GM23338 (cell line): ENCODE results near the gene LDB1. TPM values are rescaled to one million over a fixed set of nuclear protein-coding genes. Genes with fewer than 3 reads are reported as not detected.

Experiments
- ATAC-seq: fragments of 200-7000 bp; cut with Tn5 transposase; 3 replicates; pipeline ENCODE4 v1.9.1; 2020
- DNase-seq: peaks from one replicate; pipeline ENCODE4 v3.0.0-alpha.2; 2015; ENCODE audit warnings: low spot score
- H2AFZ ChIP-seq: fragments of 200-600 bp; sonication (generic); 2 replicates; pipeline ENCODE4 v1.8.0; 2016; ENCODE audit warnings: antibody characterized with exemption, mild to moderate bottlenecking, moderate library complexity
- H3F3A ChIP-seq: fragments of 200-600 bp; sonication (generic); replicated peaks from 2 replicates; pipeline ENCODE4 v1.8.0; 2017; ENCODE audit warnings: antibody characterized with exemption, mixed run types, low read depth
- H3K27ac ChIP-seq: fragments of 200-600 bp; sonication (generic); 2 replicates; pipeline ENCODE4 v1.6.1; 2016; ENCODE audit warnings: low read depth
- H3K27me3 ChIP-seq: fragments of 200-600 bp; sonication (generic); 2 replicates; pipeline ENCODE4 v1.8.0; 2016; ENCODE audit warnings: mild to moderate bottlenecking, mixed run types, moderate library complexity; ENCODE audit not compliant: insufficient read depth
- H3K36me3 ChIP-seq: fragments of 200-600 bp; sonication (generic); 2 replicates; pipeline ENCODE4 v1.8.0; 2016; ENCODE audit warnings: mild to moderate bottlenecking; ENCODE audit not compliant: insufficient read depth
- H3K4me1 ChIP-seq: fragments of 200-600 bp; sonication (generic); 2 replicates; pipeline ENCODE4 v1.8.0; 2016; ENCODE audit warnings: mild to moderate bottlenecking, moderate library complexity; ENCODE audit not compliant: insufficient read depth
- H3K4me2 ChIP-seq: fragments of 200-600 bp; sonication (generic); 2 replicates; pipeline ENCODE4 v1.7.1; 2017; ENCODE audit warnings: mixed run types
- H3K4me3 ChIP-seq: fragments of 200-600 bp; sonication (generic); 2 replicates; pipeline ENCODE4 v1.6.1; 2016; ENCODE audit warnings: mixed run types
- H3K79me2 ChIP-seq: fragments of 200-600 bp; sonication (generic); replicated peaks from 2 replicates; pipeline ENCODE4 v1.8.0; 2017; ENCODE audit warnings: mild to moderate bottlenecking; ENCODE audit not compliant: insufficient read depth
- H3K9me2 ChIP-seq: fragments of 200-600 bp; sonication (generic); 2 replicates; pipeline ENCODE4 v1.8.0; 2017; ENCODE audit not compliant: insufficient read depth
- H4K20me1 ChIP-seq: fragments of 200-600 bp; sonication (generic); replicated peaks from 2 replicates; pipeline ENCODE4 v1.8.0; 2017; ENCODE audit warnings: mild to moderate bottlenecking; ENCODE audit not compliant: insufficient read depth
- H3K27ac Mint-ChIP-seq: 2 replicates; pipeline ENCODE4 v1.8.0; 2020; ENCODE audit warnings: inconsistent platforms, mild to moderate bottlenecking, moderate library complexity, mixed read lengths
- H3K27me3 Mint-ChIP-seq: 3 replicates; pipeline ENCODE4 v1.8.0; 2022; ENCODE audit warnings: low read depth, mild to moderate bottlenecking, moderate library complexity, mixed read lengths, inconsistent platforms; ENCODE audit not compliant: insufficient read depth, poor library complexity
- H3K36me3 Mint-ChIP-seq: 3 replicates; pipeline ENCODE4 v1.8.0; 2021; ENCODE audit warnings: low read depth, mild to moderate bottlenecking, inconsistent platforms, moderate library complexity, mixed read lengths
- H3K4me1 Mint-ChIP-seq: 3 replicates; pipeline ENCODE4 v1.8.0; 2020; ENCODE audit warnings: mild to moderate bottlenecking, inconsistent platforms, mixed read lengths
- H3K4me3 Mint-ChIP-seq: 3 replicates; pipeline ENCODE4 v1.8.0; 2021; ENCODE audit warnings: moderate library complexity, mild to moderate bottlenecking, inconsistent platforms, mixed read lengths
- H3K9me3 Mint-ChIP-seq: 3 replicates; pipeline ENCODE4 v1.8.0; 2020; ENCODE audit warnings: moderate library complexity, mild to moderate bottlenecking, inconsistent platforms, mixed read lengths
- CTCF ChIP-seq, 2 experiments: fragments of 200-600 bp in 1 of 2; sonication (generic) in 1 of 2; conservative IDR thresholded peaks; 2 replicates each; pipeline versions ENCODE4 v1.5.1 to v1.6.1; 2016 to 2017; ENCODE audit warnings: antibody characterized with exemption in 2 of 2, low read depth in 2 of 2, mild to moderate bottlenecking in 2 of 2, moderate library complexity in 1 of 2
- EZH2 ChIP-seq: fragments of 200-600 bp; sonication (generic); IDR thresholded peaks from one replicate; pipeline ENCODE4 v1.8.0; 2017; ENCODE audit warnings: antibody characterized with exemption, mild to moderate bottlenecking, low read depth; ENCODE audit not compliant: unreplicated experiment
- JUNB ChIP-seq: IDR thresholded peaks from one replicate; pipeline ENCODE4 v1.6.1; 2016; ENCODE audit warnings: antibody characterized with exemption; ENCODE audit not compliant: unreplicated experiment
- NANOG ChIP-seq: IDR thresholded peaks from 2 replicates; pipeline ENCODE4 v1.6.1; 2016; ENCODE audit warnings: antibody characterized with exemption, borderline replicate concordance
- POLR2AphosphoS5 ChIP-seq: IDR thresholded peaks from 2 replicates; pipeline ENCODE4 v1.6.1; 2016; ENCODE audit warnings: antibody characterized with exemption, low read depth
- REST ChIP-seq: IDR thresholded peaks from one replicate; pipeline ENCODE4 v1.6.1; 2018; ENCODE audit warnings: antibody characterized with exemption; ENCODE audit not compliant: unreplicated experiment
- STAT1 ChIP-seq: IDR thresholded peaks from one replicate; pipeline ENCODE4 v1.6.1; 2016; ENCODE audit warnings: antibody characterized with exemption; ENCODE audit not compliant: unreplicated experiment
- ZNF114 ChIP-seq: fragments of 250-450 bp; sonication (Bioruptor Pico); IDR thresholded peaks from 2 replicates; pipeline ENCODE4 v1.5.0; 2020; ENCODE audit warnings: mild to moderate bottlenecking, moderate library complexity
- ZNF331 ChIP-seq: fragments of 250-450 bp; sonication (Bioruptor Pico); IDR thresholded peaks from 2 replicates; pipeline ENCODE4 v1.5.0; 2020; ENCODE audit warnings: low read depth, mild to moderate bottlenecking, moderate library complexity
- ZNF462 ChIP-seq: fragments of 250-450 bp; sonication (Bioruptor Pico); IDR thresholded peaks from 2 replicates; pipeline ENCODE4 v1.5.0; 2020; ENCODE audit warnings: mild to moderate bottlenecking, moderate library complexity
- polyA plus RNA-seq: library from polyadenylated mRNA; unstranded; fragments of >200 nt; fragmentation: Nextera tagmentation; extraction: Ambion mirVana; gene quantifications from 2 replicates; pipeline ENCODE4 v1.2.1, GENCODE V29; 2016
- total RNA-seq: library from RNA; depleted of rRNA; stranded (reverse); fragments of >200 nt; shearing (Covaris generic); gene quantifications from 2 replicates; pipeline ENCODE4 v1.2.3, GENCODE V29; 2014

Gene LDB1
- total and polyA plus RNA-seq, 2 experiments from 2014 or later: 16.3 to 69.3 TPM

GRCh38 chr10:102086196-102086595, 34.0 kb downstream of the LDB1 start:
- Histone ChIP-seq H2AFZ (no peak overlapping the region), H3K9me2 (no peaks in the 10 kb centered on the region), H3K27me3 (no peaks in the 10 kb centered on the region), H3K4me1 (no peaks in the 10 kb centered on the region), H3K27ac (no peak overlapping the region), H3K79me2 (no peaks in the 10 kb centered on the region), H3F3A (no peaks in the 10 kb centered on the region), H3K36me3 (no peaks in the 10 kb centered on the region), H3K4me2 (no peak overlapping the region), H4K20me1 (no peaks in the 10 kb centered on the region), H3K4me3 (no peak overlapping the region)
- Mint-ChIP-seq H3K4me1 (no peaks in the 10 kb centered on the region), H3K27me3 (peaks cover 3% of the 10 kb centered on the region), H3K9me3 (no peaks in the 10 kb centered on the region), H3K27ac (no peak overlapping the region), H3K36me3 (no peaks in the 10 kb centered on the region), H3K4me3 (no peak overlapping the region)
- TF ChIP-seq NANOG: no peak
- no peak for TF ChIP-seq ZNF331
- no peak for TF ChIP-seq POLR2AphosphoS5
- no peak for TF ChIP-seq JUNB
- no peak for TF ChIP-seq STAT1
- ATAC-seq: no peak
- DNase-seq: no peak

- ATAC-seq: no peak
- no peak overlapping the region for H3K27ac Mint-ChIP-seq
- H3K4me1 ChIP-seq: no peaks in the 10 kb centered on the region
- no peaks in the 10 kb centered on the region for H3K4me1 Mint-ChIP-seq
- no peak overlapping the region for H3K27ac ChIP-seq
- no peak overlapping the region for H3K4me3 ChIP-seq
- no peak overlapping the region for H2AFZ ChIP-seq
- H3K9me3 Mint-ChIP-seq: no peaks in the 10 kb centered on the region
- DNase-seq: no peak
- H3K4me3 Mint-ChIP-seq: no peak overlapping the region
- H3K27me3 ChIP-seq: no peaks in the 10 kb centered on the region
- H3K36me3 Mint-ChIP-seq: no peaks in the 10 kb centered on the region
- H3K36me3 ChIP-seq: no peaks in the 10 kb centered on the region
- H3K4me2 ChIP-seq: no peak overlapping the region
- H3K27me3 Mint-ChIP-seq: peaks cover 3% of the 10 kb centered on the region
- no peaks in the 10 kb centered on the region for H3F3A ChIP-seq
- no peaks in the 10 kb centered on the region for H3K9me2 ChIP-seq
- no peaks in the 10 kb centered on the region for H4K20me1 ChIP-seq
- no peaks in the 10 kb centered on the region for H3K79me2 ChIP-seq
- TF ChIP-seq REST (no peak), EZH2 (no peak), ZNF462 (CRISPR knock-in tag) (no peak), ZNF114 (CRISPR knock-in tag) (no peak), CTCF (conservative IDR thresholded peaks at IDR 0.05; ENCODE audit: low read depth in 2 of 2) (no peak), JUNB (no peak), POLR2AphosphoS5 (no peak), STAT1 (no peak), NANOG (no peak)
Observed at GRCh38 chr10:102085336-102085735, 34.8 kb downstream of the LDB1 start.
